Measurements from ENCODE around the gene CYBA. TPM values are rescaled to one million over a fixed set of nuclear protein-coding genes. Genes with fewer than 3 reads are reported as not detected.

CYBA gene
- total RNA-seq, 1 donor = 250 TPM

GRCh38 chr16:88686062-88686438 is 35.2 kb upstream of the CYBA start:
- no peak for TF ChIP-seq CTCF (IDR thresholded peaks at IDR 0.05; ENCODE audit: extremely low read depth, low read depth, low read length)
- H3K79me2 ChIP-seq (ENCODE audit: insufficient read depth, low read length) = no peaks in the 10 kb centered on the region
- peak overlapping the region; percentile 66 for H3K4me3 ChIP-seq (ENCODE audit: insufficient read depth, low read length)
- H3K4me2 ChIP-seq (ENCODE audit: insufficient read depth, low read length) = peak overlapping the region; percentile 82
- no peak for DNase-seq (ENCODE audit: insufficient read length, low spot score, missing footprints)
- no peaks in the 10 kb centered on the region for H3K9me3 ChIP-seq (ENCODE audit: low read depth, low read length)
- H3K4me1 ChIP-seq (ENCODE audit: insufficient read depth, low read length) = peaks cover 29% of the 10 kb centered on the region
- no peak overlapping the region for H2AFZ ChIP-seq (ENCODE audit: low read length)
- no peaks in the 10 kb centered on the region for H4K20me1 ChIP-seq (ENCODE audit: insufficient read depth, low read length)
- peaks cover 20% of the 10 kb centered on the region for H3K27me3 ChIP-seq (ENCODE audit: insufficient read depth, low read length)
- no peak overlapping the region for H3K27ac ChIP-seq (ENCODE audit: low read depth, low read length)
- H3K36me3 ChIP-seq (ENCODE audit: insufficient read depth, low read length) = no peaks in the 10 kb centered on the region

- Histone ChIP-seq H3K4me3 (ENCODE audit: insufficient read depth, low read length) (peak overlapping the region; percentile 66), H3K4me2 (ENCODE audit: insufficient read depth, low read length) (peak overlapping the region; percentile 82)
- DNase-seq (ENCODE audit: insufficient read length, low spot score, missing footprints) = peak; percentile 99
Observed at GRCh38 chr16:88685156-88686061, 34.6 kb upstream of the CYBA start.

GRCh38 chr16:88684569-88685155 is 33.8 kb upstream of the CYBA start:
- Histone ChIP-seq H3K4me3 (ENCODE audit: insufficient read depth, low read length) (no peak overlapping the region), H3K36me3 (ENCODE audit: insufficient read depth, low read length) (no peaks in the 10 kb centered on the region), H3K79me2 (ENCODE audit: insufficient read depth, low read length) (no peaks in the 10 kb centered on the region), H3K9me3 (ENCODE audit: low read depth, low read length) (no peaks in the 10 kb centered on the region), H3K27me3 (ENCODE audit: insufficient read depth, low read length) (peaks cover 22% of the 10 kb centered on the region), H3K27ac (ENCODE audit: low read depth, low read length) (no peak overlapping the region), H3K4me1 (ENCODE audit: insufficient read depth, low read length) (peaks cover 29% of the 10 kb centered on the region), H4K20me1 (ENCODE audit: insufficient read depth, low read length) (no peaks in the 10 kb centered on the region), H2AFZ (ENCODE audit: low read length) (no peak overlapping the region), H3K4me2 (ENCODE audit: insufficient read depth, low read length) (peak overlapping the region; percentile 82)
- DNase-seq (ENCODE audit: insufficient read length, low spot score, missing footprints) = no peak
- no peak for TF ChIP-seq CTCF (IDR thresholded peaks at IDR 0.05; ENCODE audit: extremely low read depth, low read depth, low read length)

More at GRCh38 chr16:88685156-88686061, 34.6 kb upstream of the CYBA start:
- H3K79me2 ChIP-seq (ENCODE audit: insufficient read depth, low read length) = no peaks in the 10 kb centered on the region
- TF ChIP-seq CTCF (IDR thresholded peaks at IDR 0.05; ENCODE audit: extremely low read depth, low read depth, low read length) = peak; percentile 78
- no peaks in the 10 kb centered on the region for H3K9me3 ChIP-seq (ENCODE audit: low read depth, low read length)
- no peak overlapping the region for H2AFZ ChIP-seq (ENCODE audit: low read length)
- no peaks in the 10 kb centered on the region for H4K20me1 ChIP-seq (ENCODE audit: insufficient read depth, low read length)
- no peak overlapping the region for H3K27ac ChIP-seq (ENCODE audit: low read depth, low read length)
- H3K36me3 ChIP-seq (ENCODE audit: insufficient read depth, low read length) = no peaks in the 10 kb centered on the region
- peaks cover 29% of the 10 kb centered on the region for H3K4me1 ChIP-seq (ENCODE audit: insufficient read depth, low read length)
- H3K27me3 ChIP-seq (ENCODE audit: insufficient read depth, low read length) = peaks cover 22% of the 10 kb centered on the region

Data from osteoblast (primary cell).